Common myeloid progenitor, CD34-positive (primary cell): ENCODE measurements around the gene FLNC.
A peak's percentile ranks its signal among the peaks of the same experiment; 100 is the strongest.

Experiments used
- CTCF ChIA-PET: fragments of 350-600 bp; sonication (Branson Sonifier 250); formaldehyde crosslinking; loops from one replicate; lab custom pipeline; 2021; ENCODE audit warnings: antibody characterized with exemption; lab: Charles Lee
- POLR2A ChIA-PET: fragments of 350-600 bp; sonication (Branson Sonifier 250); formaldehyde crosslinking; loops from one replicate; lab custom pipeline; 2021; ENCODE audit warnings: antibody characterized with exemption; lab: Charles Lee
- DNase-seq, 3 donors: peaks; one replicate each; pipeline versions ENCODE4 v3.0.0 to v3.0.0-alpha.2; 2013
- H3K27ac ChIP-seq, 2 experiments: 1 replicate in 1 of 2; 2 replicates in 1 of 2; pipeline ENCODE4 v1.7.0; 2013; ENCODE audit warnings: inconsistent platforms in 2 of 2, low read length in 2 of 2, mild to moderate bottlenecking in 2 of 2, low read depth in 1 of 2, moderate library complexity in 1 of 2; ENCODE audit not compliant: severe bottlenecking in 2 of 2, insufficient read depth in 1 of 2, poor library complexity in 1 of 2
- H3K27me3 ChIP-seq, 5 experiments: replicated peaks in 2 of 5; 1 replicate in 3 of 5; 2 replicates in 2 of 5; pipeline versions ENCODE4 v1.6.1 to v1.7.0; 2013; ENCODE audit warnings: low read length in 4 of 5, mild to moderate bottlenecking in 2 of 5, moderate library complexity in 2 of 5, inconsistent platforms in 1 of 5; ENCODE audit not compliant: insufficient read depth in 5 of 5, control insufficient read depth in 4 of 5
- H3K36me3 ChIP-seq, 4 experiments: 1 replicate in 2 of 4; 2 replicates in 2 of 4; pipeline versions ENCODE4 v1.6.1 to v1.7.0; 2013; ENCODE audit warnings: low read length in 3 of 4, control low read depth in 1 of 4, mild to moderate bottlenecking in 1 of 4; ENCODE audit not compliant: control insufficient read depth in 4 of 4, insufficient read depth in 4 of 4
- H3K4me1 ChIP-seq, 4 experiments: 1 replicate in 3 of 4; 2 replicates in 1 of 4; pipeline versions ENCODE4 v1.6.1 to v1.7.1; 2013; ENCODE audit warnings: low read length in 3 of 4, mild to moderate bottlenecking in 3 of 4, control low read depth in 1 of 4, inconsistent platforms in 1 of 4, moderate library complexity in 1 of 4; ENCODE audit not compliant: control insufficient read depth in 4 of 4, insufficient read depth in 4 of 4; ENCODE audit errors: control extremely low read depth in 1 of 4
- H3K4me3 ChIP-seq, 7 experiments: 1 replicate in 4 of 7; 2 replicates in 3 of 7; pipeline versions ENCODE4 v1.5.1 to v1.7.0; 2013; ENCODE audit warnings: mild to moderate bottlenecking in 7 of 7, low read length in 6 of 7, moderate library complexity in 6 of 7, inconsistent platforms in 2 of 7, low read depth in 2 of 7, control low read depth in 1 of 7; ENCODE audit not compliant: insufficient read depth in 4 of 7, control insufficient read depth in 1 of 7; ENCODE audit errors: extremely low read depth in 1 of 7
- H3K9me3 ChIP-seq, 5 experiments: 1 replicate in 4 of 5; 2 replicates in 1 of 5; pipeline versions ENCODE4 v1.6.1 to v1.7.1; 2013; ENCODE audit warnings: low read length in 4 of 5, mild to moderate bottlenecking in 2 of 5, inconsistent platforms in 1 of 5, low read depth in 1 of 5, moderate library complexity in 1 of 5; ENCODE audit not compliant: control insufficient read depth in 4 of 5, insufficient read depth in 2 of 5; ENCODE audit errors: control extremely low read depth in 1 of 5
- WGBS: methylation state at CpG from one replicate; pipeline ENCODE4 v1.1.5; 2013; ENCODE audit not compliant: insufficient coverage; 5-methylcytosine and 5-hydroxymethylcytosine counted together

The FLNC gene

DNA sequence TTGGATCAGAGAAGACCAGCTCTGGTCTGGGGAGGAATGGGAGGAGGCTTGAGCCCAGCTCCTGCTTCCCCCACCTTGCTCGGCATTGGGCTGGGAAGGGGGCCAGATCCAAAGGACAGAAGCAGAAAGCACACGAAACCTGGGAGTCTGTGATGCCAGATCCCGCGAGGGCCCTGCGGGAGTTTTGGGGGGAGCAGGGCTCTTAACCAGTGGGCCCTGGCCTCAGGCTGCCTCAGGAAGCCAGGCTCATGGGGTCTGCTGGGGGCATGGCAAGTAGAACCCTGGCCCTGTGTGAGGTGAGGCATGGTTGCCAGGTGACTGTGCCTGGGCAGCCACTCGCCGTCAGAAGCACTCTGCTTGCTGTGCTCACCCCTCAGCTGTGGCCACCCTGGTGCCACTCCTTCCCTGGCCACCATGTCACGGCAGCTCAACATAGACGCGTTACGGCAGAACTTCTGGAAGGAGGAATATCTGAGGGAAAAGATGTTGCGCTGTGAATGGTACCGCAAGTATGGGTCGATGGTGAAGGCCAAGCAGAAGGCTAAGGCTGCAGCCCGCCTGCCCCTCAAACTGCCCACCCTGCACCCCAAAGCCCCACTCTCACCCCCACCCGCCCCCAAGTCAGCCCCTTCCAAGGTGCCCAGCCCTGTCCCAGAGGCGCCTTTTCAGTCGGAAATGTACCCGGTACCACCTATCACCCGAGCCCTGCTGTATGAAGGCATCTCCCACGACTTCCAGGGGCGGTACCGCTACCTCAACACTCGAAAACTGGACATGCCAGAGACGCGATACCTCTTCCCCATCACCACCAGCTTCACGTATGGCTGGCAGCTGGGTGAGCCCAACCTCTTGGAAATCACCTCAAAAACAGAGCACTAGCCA lies 36.0 kb downstream of the FLNC start:
- Histone ChIP-seq H3K27ac (no peak overlapping the region), H3K27me3 (peaks cover 0 to 13% (median 2%) of the 10 kb centered on the region in 5 experiments), H3K4me1 (peaks cover 3 to 40% (median 35%) of the 10 kb centered on the region in 4 experiments), H3K9me3 (no peaks in the 10 kb centered on the region), H3K36me3 (peaks cover 0 to 23% (median 13%) of the 10 kb centered on the region in 4 experiments), H3K4me3 (no peak overlapping the region)
- WGBS, result 96% methylated on average over 20 of the region's 27 CpGs
- DNase-seq, result no peak
- ChIA-PET POLR2A (no interaction called here), CTCF (interaction anchor here (4.6 kb wide), 1 partner anchor 16 kb away, joined by 47 read pairs; no protein-coding TSS in a partner anchor)

- DNase-seq, result no peak
- Histone ChIP-seq H3K36me3 (peaks cover 0 to 23% (median 13%) of the 10 kb centered on the region in 4 experiments), H3K4me1 (peaks cover under 1 to 36% (median 32%) of the 10 kb centered on the region in 4 experiments), H3K4me3 (no peak overlapping the region), H3K27me3 (peaks cover 0 to 13% (median 2%) of the 10 kb centered on the region in 5 experiments), H3K9me3 (no peaks in the 10 kb centered on the region), H3K27ac (no peak overlapping the region)
- ChIA-PET POLR2A (no interaction called here), CTCF (interaction anchor here (1.6 to 4.6 kb wide), 2 partner anchors 15 to 25 kb away, joined by 9 to 47 read pairs; no protein-coding TSS in a partner anchor)
- 92% methylated on average over 3 of the region's 4 CpGs for WGBS
Observed at GRCh38 chr7:128867241-128867640, 37.0 kb downstream of the FLNC start.

DNA sequence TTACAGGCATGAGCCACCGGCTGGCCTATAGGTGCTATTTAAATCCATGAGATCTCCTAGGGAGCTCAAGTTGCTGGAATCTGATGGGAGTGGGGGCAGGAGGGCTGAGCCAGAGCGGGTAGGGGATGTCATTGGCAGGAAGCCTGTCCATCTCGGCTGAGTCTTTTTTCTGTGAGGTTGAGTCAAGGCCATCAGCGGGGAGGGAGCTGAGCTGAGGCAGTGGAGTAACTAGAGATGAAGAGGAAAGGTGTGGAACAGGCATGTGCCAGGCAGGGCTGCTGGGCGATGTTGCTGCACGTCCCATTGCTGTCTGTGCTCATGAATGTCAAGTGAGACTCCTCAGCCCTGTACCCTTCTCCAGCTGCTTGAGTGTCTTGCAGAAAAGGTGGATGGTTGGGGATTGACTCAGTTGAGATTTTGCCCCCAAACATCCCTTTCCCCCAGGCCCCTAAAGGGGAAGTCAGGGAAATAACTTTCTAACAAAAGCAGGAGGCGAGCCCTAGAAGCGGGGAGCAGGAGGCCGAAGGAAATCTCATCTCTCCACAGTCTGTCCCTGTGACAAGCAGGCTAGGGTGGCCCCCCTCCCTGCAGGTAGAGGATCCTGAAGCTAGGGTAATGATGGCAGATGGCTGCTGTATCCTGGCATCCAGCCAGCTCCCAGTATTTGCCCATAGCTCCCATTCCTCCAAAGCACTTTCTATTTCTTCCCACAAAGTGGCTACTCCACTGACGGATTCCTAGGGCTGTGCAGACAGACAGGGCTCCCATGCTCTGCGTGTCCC lies 37.8 kb downstream of the FLNC start:
- Histone ChIP-seq H3K4me1 (peaks cover 0 to 34% (median 29%) of the 10 kb centered on the region in 4 experiments), H3K9me3 (no peaks in the 10 kb centered on the region), H3K27ac (no peak overlapping the region), H3K27me3 (peaks cover 0 to 13% (median 2%) of the 10 kb centered on the region in 5 experiments), H3K4me3 (no peak overlapping the region), H3K36me3 (peaks cover 0 to 23% (median 13%) of the 10 kb centered on the region in 4 experiments)
- 90% methylated on average over 7 of the region's 11 CpGs for WGBS
- ChIA-PET POLR2A (no interaction called here), CTCF (interaction anchor here (1.6 to 4.6 kb wide), 2 partner anchors 14 to 25 kb away, joined by 9 to 47 read pairs; no protein-coding TSS in a partner anchor)
- no peak for DNase-seq

GRCh38 chr7:128868624-128869137 lies 38.5 kb downstream of the FLNC start:
- POLR2A ChIA-PET, result no interaction called here
- CTCF ChIA-PET, result interaction anchor here (1.0 to 4.6 kb wide), 4 partner anchors 9 to 26 kb away, joined by 4 to 47 read pairs (median 8); no protein-coding TSS in a partner anchor
- H3K27ac ChIP-seq, result no peak overlapping the region

GRCh38 chr7:128869138-128869943 lies 39.1 kb downstream of the FLNC start:
- under 1% methylated on average over 76 of the region's 86 CpGs for WGBS
- H3K27ac ChIP-seq, result no peak overlapping the region
- peak overlapping the region; percentile 46 to 80 (median 56) for H3K4me3 ChIP-seq
- POLR2A ChIA-PET, result no interaction called here
- peaks cover 0 to 23% (median 13%) of the 10 kb centered on the region in 4 experiments for H3K36me3 ChIP-seq
- CTCF ChIA-PET, result interaction anchor here (1.0 to 4.6 kb wide), 4 partner anchors 10 to 17 kb away, joined by 4 to 47 read pairs (median 8); no protein-coding TSS in a partner anchor
- no peaks in the 10 kb centered on the region for H3K9me3 ChIP-seq
- peak in 2 of 3 donors; percentile 69 to 79 for DNase-seq
- H3K27me3 ChIP-seq, result peaks cover 0 to 13% (median 2%) of the 10 kb centered on the region in 5 experiments
- H3K4me1 ChIP-seq, result peaks cover 0 to 22% (median 20%) of the 10 kb centered on the region in 4 experiments

More at GRCh38 chr7:128868624-128869137, 38.5 kb downstream of the FLNC start:
- WGBS, result 44% methylated on average over 11 of the region's 13 CpGs
- peaks cover 0 to 13% (median 2%) of the 10 kb centered on the region in 5 experiments for H3K27me3 ChIP-seq
- peaks cover 0 to 28% (median 25%) of the 10 kb centered on the region in 4 experiments for H3K4me1 ChIP-seq
- H3K36me3 ChIP-seq, result peaks cover 0 to 23% (median 13%) of the 10 kb centered on the region in 4 experiments
- DNase-seq, result no peak
- no peaks in the 10 kb centered on the region for H3K9me3 ChIP-seq
- H3K4me3 ChIP-seq, result peak overlapping the region; percentile 46 to 80 (median 56)

DNA sequence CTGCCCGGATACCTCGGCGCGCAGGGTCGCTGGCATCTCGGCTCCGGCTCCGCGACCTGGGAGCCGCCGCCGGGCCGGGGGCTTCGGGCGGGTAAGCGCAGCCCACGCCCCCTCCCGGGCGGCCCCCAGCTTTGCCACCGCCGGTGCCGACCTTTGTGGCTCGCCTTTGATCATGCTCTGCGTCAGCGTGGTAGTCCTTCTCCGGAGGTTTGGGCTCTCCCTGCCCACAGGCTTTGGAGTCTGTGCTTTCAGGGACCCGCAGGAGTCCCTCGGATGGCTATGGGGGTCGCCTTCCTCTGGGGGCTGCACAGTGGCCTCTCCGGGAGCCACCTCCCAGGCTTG lies 39.7 kb downstream of the FLNC start:
- Histone ChIP-seq H3K27me3 (peaks cover 0 to 13% (median 2%) of the 10 kb centered on the region in 5 experiments), H3K27ac (no peak overlapping the region), H3K9me3 (no peaks in the 10 kb centered on the region), H3K4me3 (peak overlapping the region; percentile 46 to 80 (median 56)), H3K36me3 (peaks cover 0 to 19% (median 11%) of the 10 kb centered on the region in 4 experiments), H3K4me1 (peaks cover 0 to 22% (median 19%) of the 10 kb centered on the region in 4 experiments)
- no peak for DNase-seq
- ChIA-PET POLR2A (no interaction called here), CTCF (interaction anchor here (0.9 to 2.6 kb wide), 2 partner anchors 10 to 16 kb away, joined by 4 to 9 read pairs; no protein-coding TSS in a partner anchor)
- 5% methylated on average over 28 of the region's 30 CpGs for WGBS
